Ureter (tissue), 1 donor: ENCODE measurements around the gene MCU. TPM values are rescaled to one million over a fixed set of nuclear protein-coding genes. Genes with fewer than 3 reads are reported as not detected.
"Not testable (repeated sequence)": the region's sequence is repeated elsewhere in the genome, so short reads cannot be mapped to it uniquely, and the experiment has no call there.

Experiments used
- DNase-seq: peaks from one replicate; pipeline ENCODE4 v3.0.0-alpha.2; 2020; ENCODE audit warnings: low spot score
- total RNA-seq: library from RNA; stranded (reverse); gene quantifications from one replicate; pipeline ENCODE4 v1.2.4, GENCODE V29; 2023
- donor health status: DM: yes; HTN: yes; CAD: no.

The MCU gene
- total RNA-seq, 1 donor from 2014 or later: 40.1 TPM

DNA sequence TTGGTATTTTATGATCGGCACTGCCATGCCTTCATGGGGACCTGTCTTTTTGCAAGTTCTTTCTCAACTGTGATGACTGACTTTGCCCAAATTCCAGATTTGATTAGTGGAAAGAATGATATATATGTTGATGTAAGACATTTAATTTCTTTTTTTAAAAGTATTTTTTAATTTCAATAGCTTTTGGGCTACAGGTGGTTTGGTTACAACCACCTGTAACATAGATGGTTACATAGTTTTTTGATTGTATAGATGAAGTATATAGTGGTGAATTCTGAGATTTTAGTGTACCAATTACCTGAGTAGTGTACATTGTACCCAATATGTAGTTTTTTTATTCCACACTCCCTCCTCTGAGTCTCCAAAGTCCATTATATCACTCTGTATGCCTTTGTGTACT, 69.6 kb downstream of the MCU start:
- no peak for DNase-seq

DNA sequence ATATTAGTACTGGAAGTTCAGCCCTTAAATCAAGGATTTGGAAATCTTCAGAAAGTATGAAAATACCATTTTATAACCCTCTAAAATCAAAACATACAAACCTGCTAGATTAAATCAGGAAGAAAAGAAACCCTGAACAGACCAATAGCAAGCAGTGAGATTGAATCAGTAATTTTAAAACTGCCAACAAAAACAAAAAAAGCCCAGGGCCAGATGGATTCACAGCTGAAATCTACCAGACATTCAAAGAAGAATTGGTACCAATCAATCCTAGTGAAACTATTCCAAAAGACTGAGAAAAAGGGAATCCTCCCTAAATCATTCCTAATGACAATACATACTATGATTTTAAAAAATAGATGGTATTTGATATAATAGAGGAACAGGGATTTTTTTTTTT, 70.1 kb downstream of the MCU start:
- no peak for DNase-seq

DNA sequence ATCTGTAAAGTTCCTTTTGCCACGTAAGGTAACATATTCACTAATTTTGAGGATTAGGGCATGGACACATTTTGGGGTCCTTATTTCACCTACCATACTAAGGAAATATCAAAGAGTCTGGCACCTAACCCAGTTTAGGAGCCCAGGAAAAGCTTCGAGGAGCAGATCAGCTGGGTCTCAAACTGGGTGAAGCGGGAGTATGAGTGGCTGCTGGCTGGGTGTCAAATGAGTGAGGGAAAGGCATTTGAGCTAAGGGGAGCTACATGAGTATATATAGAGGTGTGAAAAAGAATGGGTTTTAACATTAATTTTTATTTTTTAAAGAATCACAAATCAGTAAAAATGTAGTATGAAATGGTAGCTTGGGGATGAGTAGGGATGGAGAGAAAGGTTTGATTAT, 71.3 kb downstream of the MCU start:
- no peak for DNase-seq

DNA sequence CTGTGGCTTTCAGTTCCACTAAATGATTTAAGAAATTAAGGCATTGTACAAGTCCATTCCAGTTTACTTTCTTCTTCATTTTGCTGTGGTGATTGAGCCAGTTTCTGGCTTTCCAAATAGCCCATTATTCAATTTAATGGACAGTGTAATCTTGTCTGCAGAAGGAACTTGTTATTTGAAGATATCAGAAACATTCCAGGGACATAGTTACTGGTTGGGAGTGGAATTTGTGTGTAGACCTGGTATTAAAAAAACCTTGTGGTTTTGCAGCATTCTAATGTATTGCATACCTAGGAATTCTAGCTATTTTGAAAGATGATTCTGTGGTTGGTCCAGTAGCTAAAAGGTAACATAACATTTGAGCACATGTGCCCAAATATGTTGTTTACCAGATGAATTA, 72.2 kb downstream of the MCU start:
- no peak for DNase-seq

DNA sequence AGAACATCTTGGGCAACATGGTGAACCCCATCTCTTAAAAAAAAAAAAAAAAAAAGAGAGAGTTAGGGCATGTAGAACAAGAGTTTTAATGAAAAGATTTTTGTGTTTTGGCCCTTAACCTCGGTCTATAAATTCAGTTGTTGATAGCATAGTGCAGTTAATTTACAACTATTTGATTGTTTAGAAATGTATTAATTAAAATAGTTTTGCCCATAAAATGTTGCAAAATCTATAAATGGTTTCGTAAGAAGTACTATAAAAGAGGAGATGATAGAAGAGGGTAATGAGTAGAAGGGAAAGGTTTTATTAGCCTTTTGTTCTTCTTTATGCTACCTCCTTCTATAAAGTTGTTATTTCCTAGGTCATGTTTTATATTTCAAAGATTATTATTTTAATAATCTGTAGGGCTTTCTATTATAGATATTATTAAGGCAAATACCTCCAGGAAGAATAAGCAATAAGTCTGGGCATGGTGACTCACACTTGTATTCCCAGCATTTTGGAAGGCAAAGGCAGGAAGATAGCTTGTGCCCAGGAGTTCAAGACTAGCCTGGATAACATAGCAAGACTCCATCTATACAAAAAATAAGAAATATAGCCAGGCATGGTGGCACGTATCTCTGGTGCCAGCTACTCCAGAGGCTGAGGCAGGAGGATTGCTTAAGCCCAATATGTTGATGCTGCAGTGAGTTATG, 73.3 kb downstream of the MCU start:
- no peak for DNase-seq

DNA sequence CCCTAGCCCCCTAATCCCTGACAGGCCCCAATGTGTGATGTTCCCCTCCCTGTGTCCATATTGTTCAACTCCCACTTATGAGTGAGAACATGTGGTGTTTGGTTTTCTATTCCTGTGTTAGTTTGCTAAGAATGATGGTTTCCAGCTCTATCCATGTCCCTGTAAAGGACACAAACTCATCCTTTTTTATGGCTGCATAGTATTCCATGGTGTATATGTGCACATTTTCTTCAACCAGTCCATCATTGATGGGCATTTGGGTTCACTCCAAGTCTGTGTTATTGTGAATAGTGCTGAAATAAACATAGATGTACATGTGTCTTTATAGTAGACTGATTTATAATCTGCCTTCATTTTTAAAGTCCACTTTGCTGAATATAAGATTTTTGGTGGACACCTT, 79.3 kb downstream of the MCU start:
- not testable (repeated sequence) for DNase-seq

DNA sequence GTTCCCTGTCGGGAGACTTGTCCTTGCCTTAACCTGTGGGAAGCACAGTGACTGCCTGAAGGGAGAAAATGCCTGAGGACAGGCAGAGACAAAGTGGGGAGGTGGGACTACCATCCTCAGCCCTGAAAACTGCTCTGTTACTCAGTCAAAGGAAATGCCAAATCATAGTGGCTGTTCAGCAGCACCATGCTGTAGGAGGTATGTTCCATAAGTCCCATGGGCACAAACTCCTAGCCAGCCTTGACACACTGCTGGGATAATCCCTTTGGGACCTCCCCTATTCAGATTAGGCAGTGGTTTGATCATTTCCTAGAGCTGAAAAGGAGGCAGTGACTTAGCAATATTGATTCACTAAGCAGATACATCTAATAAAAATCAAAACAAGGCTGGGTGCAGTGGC, 80.1 kb downstream of the MCU start:
- DNase-seq: no peak

DNA sequence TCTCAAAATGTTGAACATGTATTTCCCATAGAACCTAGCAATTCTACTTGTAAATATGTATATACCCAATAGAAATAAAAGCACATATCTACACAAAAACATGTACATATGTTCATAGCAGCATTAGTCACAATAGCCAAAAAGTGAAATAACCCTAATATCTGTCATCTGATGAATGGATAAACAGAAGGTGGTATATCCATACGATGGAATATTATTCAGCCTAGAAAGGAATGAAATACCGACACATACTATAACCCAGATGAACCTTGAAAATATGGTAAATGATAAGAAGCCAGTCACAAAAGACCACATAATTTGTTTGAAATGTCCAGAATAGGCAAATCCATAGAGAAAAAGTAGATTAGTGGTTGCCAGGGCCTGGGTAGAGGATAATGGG, 87.9 kb downstream of the MCU start:
- no peak for DNase-seq

DNA sequence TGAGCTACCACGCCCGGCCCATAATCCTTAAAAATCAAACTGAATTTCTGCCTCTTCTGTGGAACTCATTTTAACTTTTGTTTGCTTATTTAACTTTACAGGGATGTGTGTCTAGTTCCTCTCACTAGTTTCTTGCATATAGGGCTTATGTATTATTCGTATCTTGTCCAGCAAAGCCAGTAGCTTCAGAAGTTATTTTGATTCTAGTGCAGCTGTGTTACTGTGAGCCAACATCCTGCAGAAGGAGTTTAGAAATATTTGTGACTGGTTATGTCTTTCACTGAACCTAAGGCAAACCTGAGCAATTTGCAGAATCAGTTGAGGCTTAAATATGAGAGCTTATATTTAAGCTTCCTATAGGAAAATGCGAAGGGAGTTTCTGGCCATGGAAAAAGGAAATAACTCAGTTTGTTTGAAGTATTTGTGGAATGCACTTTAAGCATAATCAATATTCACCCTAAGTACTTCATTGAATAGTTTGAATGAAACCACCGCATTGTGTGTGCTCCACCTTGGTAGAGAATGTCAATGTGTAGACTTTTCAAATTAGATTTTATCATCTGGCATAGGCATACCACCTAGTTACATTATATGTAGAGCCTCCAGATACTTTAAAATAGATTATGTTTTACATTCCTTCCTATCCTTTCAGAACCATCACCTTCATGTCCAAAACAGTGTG, 90.8 kb downstream of the MCU start:
- DNase-seq: no peak

DNA sequence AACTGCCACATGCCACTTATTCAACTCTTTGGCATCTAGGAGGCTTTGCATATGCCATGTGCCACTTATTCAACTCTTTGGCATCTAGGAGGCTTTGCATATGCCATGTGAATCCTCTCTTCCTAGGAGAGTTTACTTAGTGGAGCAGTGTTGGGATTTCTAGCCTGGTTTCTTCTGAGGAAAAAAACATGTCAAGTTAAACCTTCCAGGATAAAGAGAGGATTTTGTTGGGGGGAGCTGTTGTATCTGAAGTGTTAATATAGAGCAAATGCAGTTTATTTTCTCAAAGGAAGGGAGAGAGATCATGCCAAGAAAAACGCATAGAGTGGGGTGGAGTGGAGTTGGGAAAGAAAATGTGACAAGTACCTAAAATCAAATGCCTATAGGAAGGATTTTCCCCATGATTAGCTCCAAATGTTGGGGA, 91.5 kb downstream of the MCU start:
- DNase-seq: no peak

DNA sequence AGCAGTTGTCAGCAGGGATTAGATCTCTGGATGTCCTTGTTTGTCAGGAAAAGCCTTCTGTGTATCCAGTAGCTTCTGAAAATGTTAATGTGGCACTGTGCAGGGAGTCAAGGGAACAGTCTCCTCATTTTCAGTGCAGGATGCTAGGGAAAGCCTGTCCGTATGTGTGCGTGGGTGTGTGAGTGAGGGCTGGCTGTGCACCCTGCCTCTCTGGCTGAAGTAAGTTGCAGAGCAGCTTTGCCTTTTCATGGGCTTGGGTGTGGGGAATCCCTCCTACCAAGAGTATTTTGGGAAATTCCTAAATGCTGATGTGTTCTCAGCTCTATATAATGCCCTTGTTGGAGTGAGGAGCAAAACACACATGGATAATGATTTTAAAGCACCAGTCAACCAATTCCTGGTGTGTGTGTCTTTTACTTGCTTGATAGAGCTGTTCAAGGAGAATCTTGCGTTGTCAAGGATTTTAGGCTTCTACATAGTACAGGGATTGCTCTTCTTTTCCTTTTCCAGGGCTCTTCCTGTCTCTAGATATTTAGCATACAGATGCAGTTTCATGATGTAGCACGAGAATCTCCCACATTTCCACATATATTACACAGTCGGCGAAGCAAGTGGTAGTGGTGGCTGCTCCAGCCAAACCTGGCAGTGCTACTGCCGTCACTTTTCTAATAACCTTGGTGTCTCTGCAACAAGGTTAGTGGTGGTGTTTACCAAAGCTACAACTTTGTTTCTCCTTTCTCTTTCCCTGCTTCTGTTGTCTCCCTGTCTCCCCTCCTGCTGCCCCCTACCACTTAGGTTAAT, 92.8 kb downstream of the MCU start:
- no peak for DNase-seq

DNA sequence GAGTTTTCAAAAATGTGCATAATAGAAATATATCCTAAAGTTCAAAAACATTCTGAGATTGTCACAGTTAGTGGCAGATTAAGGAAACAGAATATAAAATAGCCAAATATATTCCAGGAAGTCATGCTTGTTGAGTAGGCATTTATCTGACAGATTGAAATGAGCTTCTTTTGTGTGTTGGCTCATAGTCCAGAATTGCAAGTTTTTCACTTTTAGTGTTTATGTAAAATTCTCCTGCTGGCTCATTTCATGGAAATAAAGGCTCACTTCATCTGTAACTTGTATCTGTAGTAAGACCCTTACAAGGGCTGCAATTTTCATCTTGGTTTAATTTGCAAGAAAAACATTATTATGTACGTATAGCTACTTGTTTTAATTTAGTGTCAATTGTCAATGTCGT, 93.5 kb downstream of the MCU start:
- no peak for DNase-seq

DNA sequence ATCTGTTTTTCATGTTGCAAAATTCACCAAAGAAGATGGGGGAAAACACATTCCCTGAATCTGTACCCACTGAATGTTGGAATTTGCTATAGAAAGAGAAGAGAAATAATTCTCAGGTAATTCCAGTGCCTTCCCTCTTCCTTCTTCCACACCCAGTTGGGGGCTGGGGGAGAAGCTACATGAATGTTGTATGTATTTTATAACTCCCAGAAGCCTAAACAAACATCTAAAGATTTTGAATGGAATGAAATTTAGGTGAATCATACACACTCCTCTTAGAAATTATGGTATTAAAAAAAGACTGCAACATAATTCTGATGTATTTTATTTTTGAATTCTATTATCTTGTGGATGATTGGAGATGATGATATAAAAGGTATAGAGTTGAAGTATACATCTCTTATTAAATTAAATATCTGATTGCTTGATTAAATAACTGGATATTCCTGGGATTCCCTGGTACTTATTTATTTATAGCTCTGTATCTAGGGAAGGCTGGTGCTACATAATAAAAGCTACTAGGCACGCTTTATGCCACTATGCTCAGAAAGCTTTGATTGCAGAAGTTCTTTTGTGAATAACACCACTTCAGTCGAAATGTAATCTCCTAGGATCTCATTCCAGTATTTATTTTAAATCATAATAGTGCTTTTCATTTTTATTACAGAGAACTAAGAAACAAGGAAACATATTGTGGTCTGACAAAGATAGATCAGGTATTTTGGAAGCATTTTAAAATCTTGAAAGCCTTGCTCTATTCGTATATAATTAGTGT, 98.5 kb downstream of the MCU start:
- DNase-seq: no peak

DNA sequence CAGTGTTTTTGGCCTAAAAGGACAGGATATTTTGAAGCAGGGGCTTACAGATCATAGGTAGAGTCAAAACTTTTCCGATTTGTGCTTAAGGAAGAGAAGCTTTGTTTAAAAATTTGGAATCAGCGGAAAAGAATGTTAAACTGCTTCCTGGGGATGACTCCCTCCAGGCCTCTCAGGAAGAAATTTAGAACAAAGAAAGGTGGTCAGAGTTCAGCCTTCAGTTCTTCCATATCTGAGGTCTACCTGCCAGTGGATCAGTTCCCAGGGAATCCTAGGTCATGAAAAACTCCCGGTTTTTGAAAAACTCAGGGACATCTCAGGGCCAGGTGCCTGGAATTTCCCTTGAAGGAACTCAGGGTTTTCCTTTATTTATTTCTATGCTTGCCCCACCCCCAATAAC, 100.3 kb downstream of the MCU start:
- DNase-seq: no peak

DNA sequence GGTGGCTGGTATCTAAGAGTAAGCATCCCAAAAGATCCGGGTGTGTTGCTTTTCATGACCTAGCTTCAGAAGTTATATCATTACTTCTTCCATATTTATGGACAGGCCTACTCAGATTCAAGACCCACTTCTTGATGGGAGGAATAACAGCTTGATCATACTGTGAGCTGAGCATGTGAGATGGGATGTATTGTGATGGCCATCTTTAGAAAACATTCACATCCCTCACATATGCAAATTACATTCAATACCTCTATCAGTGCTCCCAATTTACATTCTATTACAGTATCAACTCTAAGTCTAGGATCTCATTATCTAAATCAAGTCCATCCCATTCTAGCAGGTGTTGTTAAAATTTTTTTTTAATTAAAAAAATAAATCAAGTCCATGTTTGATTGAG, 101.8 kb downstream of the MCU start:
- DNase-seq: no peak

DNA sequence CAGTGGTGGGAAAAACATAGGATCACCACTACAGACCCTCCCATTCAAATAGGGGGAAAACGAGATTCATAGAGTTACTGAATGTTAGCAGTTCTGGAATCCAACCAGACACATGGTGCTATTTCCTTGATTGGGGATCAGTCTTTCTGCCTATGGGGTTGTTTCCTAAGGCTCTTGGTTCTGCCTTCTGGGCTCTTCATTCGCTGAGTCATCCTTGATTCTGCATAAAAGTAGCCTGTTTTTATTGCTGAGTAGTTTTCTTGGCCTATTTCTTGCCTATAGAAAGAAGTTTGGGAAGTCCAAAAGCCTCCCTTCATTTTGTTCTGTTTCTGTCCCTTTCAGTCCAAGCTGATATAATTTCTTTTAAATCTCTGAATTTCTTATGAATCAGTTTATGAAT, 102.3 kb downstream of the MCU start:
- no peak for DNase-seq

DNA sequence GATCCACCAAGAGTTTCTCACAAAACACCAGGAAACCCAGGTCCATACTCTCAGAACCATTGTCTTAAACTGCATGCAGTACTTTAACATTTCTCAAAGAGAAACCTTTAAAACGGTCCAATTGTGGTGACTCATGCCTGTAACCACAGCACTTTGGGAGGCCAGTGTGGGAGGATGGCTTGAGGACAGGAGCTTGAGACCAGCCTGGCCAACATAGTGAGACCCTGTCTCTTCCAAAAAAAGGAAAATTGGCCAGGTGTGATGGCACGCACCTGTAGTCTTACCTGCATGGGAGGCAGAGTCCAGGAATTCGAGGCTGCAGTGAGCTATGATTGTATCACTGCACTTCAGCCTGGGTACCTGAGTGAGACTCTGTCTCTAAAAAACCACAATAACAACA, 104.1 kb downstream of the MCU start:
- DNase-seq: no peak

DNA sequence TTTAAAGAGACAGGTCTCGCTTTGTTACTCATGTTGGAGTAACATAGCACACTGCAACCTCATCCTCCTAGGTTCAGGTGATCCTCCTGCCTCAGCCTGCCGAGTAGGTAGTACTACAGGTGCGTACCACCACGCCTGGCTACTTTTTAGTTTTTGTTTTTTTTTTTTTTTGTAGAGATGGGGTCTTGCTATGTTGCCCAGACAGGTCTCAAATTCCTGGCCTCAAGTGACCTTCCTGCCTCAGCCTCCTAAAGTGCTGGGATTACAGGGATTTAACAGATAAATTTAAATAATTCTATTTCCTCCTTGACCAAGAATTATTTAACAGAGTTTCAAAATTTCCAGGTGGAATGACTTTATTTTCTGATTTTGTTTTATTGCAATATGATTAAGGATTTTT, 104.6 kb downstream of the MCU start:
- no peak for DNase-seq

DNA sequence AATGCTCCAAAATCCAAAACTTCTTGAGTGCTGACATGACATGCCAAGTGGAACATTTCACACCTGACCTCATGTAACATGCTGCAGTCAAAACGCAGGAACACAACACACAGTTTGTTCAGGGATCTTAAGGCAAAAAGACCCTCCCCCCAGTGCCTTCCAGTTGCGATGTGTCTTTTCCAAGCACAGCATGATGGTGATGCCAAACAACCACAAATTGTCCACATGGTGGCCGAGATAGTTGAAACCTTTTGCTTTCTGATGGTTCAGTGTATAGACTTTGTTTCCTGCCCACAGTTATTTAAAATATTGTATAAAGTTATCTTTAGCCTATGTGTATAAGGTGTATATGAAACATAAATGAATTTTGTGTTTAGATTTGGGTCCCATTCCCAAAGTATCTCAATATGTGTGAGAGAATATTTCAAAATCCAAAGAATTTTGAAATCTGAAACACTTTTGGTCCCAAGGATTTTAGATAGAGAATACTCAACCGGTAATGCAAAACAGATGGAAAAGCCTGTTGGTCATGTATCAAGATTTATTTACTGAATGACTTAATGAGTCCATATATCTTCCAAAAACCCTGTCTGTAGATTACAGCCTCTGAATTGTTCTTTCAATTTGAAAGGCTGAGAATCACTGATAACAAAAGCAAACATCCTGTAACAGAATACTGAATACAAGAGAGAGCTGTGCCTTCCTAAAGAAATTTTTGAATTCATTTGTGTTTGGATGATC, 108.2 kb downstream of the MCU start:
- no peak for DNase-seq

DNA sequence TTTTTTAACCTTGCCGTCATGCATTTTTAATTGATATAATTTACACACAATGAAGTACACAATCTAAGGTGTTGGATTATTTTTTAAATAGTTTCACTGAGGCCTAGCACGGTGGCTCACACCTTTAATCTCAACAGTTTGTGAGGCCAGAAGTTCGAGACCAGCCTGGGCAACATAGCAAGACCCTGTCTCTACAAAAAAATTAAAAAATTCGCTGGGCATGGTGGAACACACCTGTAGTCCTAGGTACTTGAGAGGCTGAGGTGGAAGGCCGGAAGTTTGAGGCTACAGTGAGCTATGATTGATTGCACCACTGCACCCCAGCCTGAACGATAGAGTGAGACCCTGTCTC, 108.8 kb downstream of the MCU start:
- no peak for DNase-seq

DNA sequence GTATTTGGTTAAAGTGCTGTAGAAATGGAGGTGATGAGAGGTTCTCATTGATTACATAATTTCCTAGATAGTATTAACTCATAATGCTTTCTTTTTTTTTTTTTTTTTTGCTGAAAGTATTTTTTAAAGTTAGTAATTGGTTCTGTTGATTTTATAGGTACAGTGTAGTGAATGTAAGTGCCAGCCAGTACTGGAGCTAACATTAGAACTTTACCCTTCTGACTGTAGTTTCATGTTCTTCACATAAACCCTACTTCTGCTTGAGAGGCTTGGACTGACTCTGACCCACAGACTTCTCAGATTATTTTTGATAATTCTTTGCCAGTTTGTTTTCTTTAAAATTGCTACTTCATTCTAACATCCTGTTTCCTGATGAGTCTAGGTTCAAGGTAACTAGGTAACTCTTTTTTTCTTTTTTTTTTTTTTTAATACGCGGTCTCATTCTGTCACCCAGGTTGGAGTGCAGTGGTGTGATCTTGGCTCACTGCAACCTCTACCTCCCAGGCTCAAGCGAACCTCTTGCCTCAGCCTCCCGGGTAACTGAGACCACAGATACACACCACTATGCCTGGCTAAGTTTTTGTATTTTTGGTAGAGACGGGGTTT, 109.4 kb downstream of the MCU start:
- DNase-seq: no peak
